ENCODE results near the gene NIPBL.
"Not testable (repeated sequence)": the region's sequence is repeated elsewhere in the genome, so short reads cannot be mapped to it uniquely, and the experiment has no call there.

Gene NIPBL

GRCh38 chr5:36904677-36905076 lies 28.1 kb downstream of the NIPBL start:
- DNase-seq (ENCODE audit: low read depth): no peak

- DNase-seq (ENCODE audit: low read depth): no peak
These were observed 32.1 kb downstream of the NIPBL start for GRCh38 chr5:36908544-36909260.

GRCh38 chr5:36915653-36916052 lies 39.1 kb downstream of the NIPBL start:
- DNase-seq (ENCODE audit: low read depth): no peak

GRCh38 chr5:36916614-36917013 lies 40.0 kb downstream of the NIPBL start:
- not testable (repeated sequence) for DNase-seq (ENCODE audit: low read depth)

GRCh38 chr5:36917358-36917757 lies 40.8 kb downstream of the NIPBL start:
- DNase-seq (ENCODE audit: low read depth): not testable (repeated sequence)

- DNase-seq (ENCODE audit: low read depth): no peak
These were observed 42.7 kb downstream of the NIPBL start for GRCh38 chr5:36919238-36919637.

GRCh38 chr5:36919650-36920049 lies 43.1 kb downstream of the NIPBL start:
- DNase-seq (ENCODE audit: low read depth): no peak

- DNase-seq (ENCODE audit: low read depth): no peak
These were observed 52.4 kb downstream of the NIPBL start for GRCh38 chr5:36928947-36929346.

- DNase-seq (ENCODE audit: low read depth): no peak
These were observed 52.9 kb downstream of the NIPBL start for GRCh38 chr5:36929438-36929837.

GRCh38 chr5:36932056-36932455 lies 55.5 kb downstream of the NIPBL start:
- DNase-seq (ENCODE audit: low read depth): no peak

GRCh38 chr5:36932699-36933098 lies 56.1 kb downstream of the NIPBL start:
- DNase-seq (ENCODE audit: low read depth): no peak

GRCh38 chr5:36934740-36935356 lies 58.3 kb downstream of the NIPBL start:
- DNase-seq (ENCODE audit: low read depth): no peak

- DNase-seq (ENCODE audit: low read depth): no peak
These were observed 59.2 kb downstream of the NIPBL start for GRCh38 chr5:36935805-36936204.

GRCh38 chr5:36936309-36936708 lies 59.7 kb downstream of the NIPBL start:
- no peak for DNase-seq (ENCODE audit: low read depth)

GRCh38 chr5:36938129-36938528 lies 61.6 kb downstream of the NIPBL start:
- no peak for DNase-seq (ENCODE audit: low read depth)

- DNase-seq (ENCODE audit: low read depth): no peak
These were observed 63.6 kb downstream of the NIPBL start for GRCh38 chr5:36939969-36940858.

- no peak for DNase-seq (ENCODE audit: low read depth)
These were observed 67.0 kb downstream of the NIPBL start for GRCh38 chr5:36943584-36943983.

GRCh38 chr5:36944024-36944423 lies 67.5 kb downstream of the NIPBL start:
- no peak for DNase-seq (ENCODE audit: low read depth)

GRCh38 chr5:36944607-36945225 lies 68.1 kb downstream of the NIPBL start:
- no peak for DNase-seq (ENCODE audit: low read depth)

GRCh38 chr5:36945687-36946086 lies 69.1 kb downstream of the NIPBL start:
- DNase-seq (ENCODE audit: low read depth): no peak

GRCh38 chr5:36946101-36946500 lies 69.5 kb downstream of the NIPBL start:
- DNase-seq (ENCODE audit: low read depth): no peak

- no peak for DNase-seq (ENCODE audit: low read depth)
These were observed 71.5 kb downstream of the NIPBL start for GRCh38 chr5:36948041-36948440.

Measured in stimulated activated CD8-positive, alpha-beta memory T cell treated with anti-CD3 and anti-CD28 coated beads, Interleukin-4, amount 100 ng/mL, for 24 hours (primary cell).